Psoas muscle (tissue), 8 donors: ENCODE results near the gene PYGM. TPM values are rescaled to one million over a fixed set of nuclear protein-coding genes. Genes with fewer than 3 reads are reported as not detected.

Experiments
- ATAC-seq, 4 donors: fragments of 200-7000 bp; cut with Tn5 transposase; one replicate each; pipeline ENCODE4 v1.9.1; 2020; ENCODE audit warnings: moderate library complexity in 3 of 4, mild to moderate bottlenecking in 2 of 4
- DNase-seq, 2 donors: peaks; one replicate each; pipeline ENCODE4 v3.0.0-alpha.2; 2020
- H3K27ac ChIP-seq: fragments of 200-600 bp; one replicate; pipeline ENCODE4 v1.8.0; 2022
- H3K27me3 ChIP-seq, 3 donors: fragments of 200-600 bp in 1 of 3; one replicate each; pipeline versions ENCODE4 v1.6.1 to v1.8.0; 2013 to 2022; ENCODE audit warnings: low read length in 2 of 3, mild to moderate bottlenecking in 2 of 3, moderate library complexity in 1 of 3; ENCODE audit not compliant: insufficient read depth in 3 of 3
- H3K36me3 ChIP-seq, 2 donors: fragments of 200-600 bp in 1 of 2; one replicate each; pipeline versions ENCODE4 v1.6.1 to v1.8.0; 2013 to 2022; ENCODE audit warnings: low read depth in 1 of 2, mild to moderate bottlenecking in 1 of 2, moderate library complexity in 1 of 2; ENCODE audit not compliant: insufficient read depth in 1 of 2
- H3K4me1 ChIP-seq: fragments of 200-600 bp; one replicate; pipeline ENCODE4 v1.8.0; 2022
- H3K4me3 ChIP-seq: fragments of 200-600 bp; one replicate; pipeline ENCODE4 v1.8.0; 2022; ENCODE audit warnings: mild to moderate bottlenecking
- H3K9me3 ChIP-seq: fragments of 200-600 bp; one replicate; pipeline ENCODE4 v1.8.0; 2022
- WGBS, 3 donors: extraction: QIAGEN DNeasy Blood & Tissue Kit; methylation state at CpG; one replicate each; pipeline versions ENCODE4 v1.1.6 to v1.1.7; 2013; 5-methylcytosine and 5-hydroxymethylcytosine counted together
- intact Hi-C, 2 donors: fragments of 100-400 bp; cut with DNase I; formaldehyde crosslinking; loops; one replicate each; pipeline versions ENCODE4 v1.11.0 to v1.14.2; 2022
- polyA plus RNA-seq, 3 donors: library from polyadenylated mRNA; stranded (reverse); fragments of 200-250 nt; gene quantifications; one replicate each; pipeline ENCODE4 v1.2.3, GENCODE V29; 2013
- total RNA-seq, 4 donors: library from RNA; stranded (reverse); fragmentation: NEBNext Ultra II Directional in 2 of 4; extraction: Animal tissue kit (Norgen Biotek cat#: 25700) in 2 of 4; gene quantifications; one replicate each; pipeline versions ENCODE4 v1.2.1 to v1.2.4, GENCODE V29; 2021 to 2023
- TF ChIP-seq, protein P1 (sequence below): fragments of 200-600 bp; IDR thresholded peaks from one replicate; pipeline ENCODE4 v1.8.0; 2022; ENCODE audit warnings: antibody characterized with exemption
- donor health status: healthy with polysubstance abuse.
- donor health status: DM: no; HTN: no; CAD: no; lungs with moderate emphysema.
- donor health status: Bipolar disorder and iron deficiency.
- donor health status: healthy.
- donor health status: DM: yes; HTN: yes; CAD: no.
- donor health status: DM: no; HTN: no; CAD: no.
- donor health status: DM: no; HTN: no; CAD: no.
- donor health status: DM: yes; HTN: yes; CAD: no.

The PYGM gene
- total and polyA plus RNA-seq, 7 donors = 511 to 2,203 (median 1,729) TPM

DNA sequence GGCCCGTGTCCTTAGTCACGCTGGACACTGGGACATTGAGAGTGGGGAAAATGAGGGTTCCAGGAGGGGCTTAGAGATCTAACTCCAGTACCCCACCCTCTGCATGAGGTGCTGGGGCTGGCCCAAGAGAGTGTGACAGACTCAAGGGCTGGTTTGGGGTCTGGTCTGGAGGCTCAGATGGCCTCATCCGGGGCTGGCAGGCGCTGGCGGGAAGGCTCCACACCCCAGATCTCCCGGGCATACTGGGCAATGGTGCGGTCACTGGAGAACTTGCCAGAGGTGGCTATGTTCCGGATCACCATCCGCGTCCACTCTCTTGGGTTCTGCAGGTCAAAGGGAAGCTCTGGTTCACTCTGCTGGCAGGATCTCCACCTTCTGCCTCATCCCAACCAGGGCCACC, 13.3 kb downstream of the PYGM start:
- WGBS, 3 donors = 21 to 34% (median 28%) methylated on average over 10 of the region's 10 CpGs
- H3K36me3 ChIP-seq = peaks cover 0 to 49% of the 10 kb centered on the region in 2 donors
- intact Hi-C loops = no loop called here
- TF ChIP-seq, protein P1, sequence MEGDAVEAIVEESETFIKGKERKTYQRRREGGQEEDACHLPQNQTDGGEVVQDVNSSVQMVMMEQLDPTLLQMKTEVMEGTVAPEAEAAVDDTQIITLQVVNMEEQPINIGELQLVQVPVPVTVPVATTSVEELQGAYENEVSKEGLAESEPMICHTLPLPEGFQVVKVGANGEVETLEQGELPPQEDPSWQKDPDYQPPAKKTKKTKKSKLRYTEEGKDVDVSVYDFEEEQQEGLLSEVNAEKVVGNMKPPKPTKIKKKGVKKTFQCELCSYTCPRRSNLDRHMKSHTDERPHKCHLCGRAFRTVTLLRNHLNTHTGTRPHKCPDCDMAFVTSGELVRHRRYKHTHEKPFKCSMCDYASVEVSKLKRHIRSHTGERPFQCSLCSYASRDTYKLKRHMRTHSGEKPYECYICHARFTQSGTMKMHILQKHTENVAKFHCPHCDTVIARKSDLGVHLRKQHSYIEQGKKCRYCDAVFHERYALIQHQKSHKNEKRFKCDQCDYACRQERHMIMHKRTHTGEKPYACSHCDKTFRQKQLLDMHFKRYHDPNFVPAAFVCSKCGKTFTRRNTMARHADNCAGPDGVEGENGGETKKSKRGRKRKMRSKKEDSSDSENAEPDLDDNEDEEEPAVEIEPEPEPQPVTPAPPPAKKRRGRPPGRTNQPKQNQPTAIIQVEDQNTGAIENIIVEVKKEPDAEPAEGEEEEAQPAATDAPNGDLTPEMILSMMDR = no peak
- peak overlapping the region; percentile 76 for H3K4me3 ChIP-seq
- H3K27me3 ChIP-seq = no peaks in the 10 kb centered on the region
- peak overlapping the region; percentile 82 for H3K27ac ChIP-seq
- H3K4me1 ChIP-seq = peaks cover 44% of the 10 kb centered on the region
- H3K9me3 ChIP-seq = no peaks in the 10 kb centered on the region
- peak in 2 of 4 donors; percentile 7 to 11 for ATAC-seq
- DNase-seq = peak in 1 of 2 donors; percentile 67

DNA sequence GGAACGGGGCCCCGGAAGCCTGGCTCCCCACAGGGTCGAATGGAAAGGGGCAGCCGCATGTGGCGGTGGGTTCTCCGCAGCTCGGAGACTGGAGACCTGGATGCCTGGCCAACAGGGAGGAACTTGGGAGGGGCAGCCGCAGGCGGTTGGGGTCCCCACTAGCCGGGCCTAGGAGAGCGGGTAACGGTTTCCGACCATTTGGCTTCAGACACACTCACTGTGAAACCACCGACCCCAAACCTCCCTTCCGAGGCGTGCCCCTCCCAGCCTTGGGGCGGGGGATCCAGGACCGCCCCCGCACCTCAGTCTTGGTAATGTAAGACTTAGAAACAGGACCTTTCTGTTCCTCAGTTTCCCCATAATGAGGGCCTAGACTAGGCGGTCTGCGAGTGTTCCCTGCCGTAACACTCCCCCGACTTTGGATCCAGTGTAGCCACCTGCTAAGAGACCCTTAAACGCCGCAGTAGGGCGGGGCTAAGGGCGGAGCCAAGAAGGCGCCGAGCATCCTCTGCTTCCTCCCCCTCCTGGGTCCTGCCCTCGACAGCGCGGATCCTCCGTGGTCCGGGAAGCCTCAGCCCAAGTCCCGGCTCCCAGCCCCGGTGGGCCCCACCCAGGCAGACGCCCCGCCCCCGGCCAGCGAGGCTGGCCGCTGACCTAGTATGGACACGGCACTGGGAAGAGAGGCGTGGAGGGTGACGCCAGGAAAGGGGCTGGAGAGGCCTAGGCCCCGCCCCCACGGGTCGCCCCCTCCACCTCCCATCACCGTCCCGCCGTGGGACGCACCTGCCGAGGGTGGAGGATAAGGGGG, 14.0 kb downstream of the PYGM start:
- Histone ChIP-seq H3K4me3 (peak overlapping the region; percentile 76), H3K36me3 (peaks cover 0 to 42% of the 10 kb centered on the region in 2 donors), H3K4me1 (peaks cover 44% of the 10 kb centered on the region), H3K27me3 (no peaks in the 10 kb centered on the region), H3K27ac (peak overlapping the region; percentile 82), H3K9me3 (no peaks in the 10 kb centered on the region)
- intact Hi-C loops = no loop called here
- DNase-seq (peak; percentile 85 to 93), ATAC-seq (peak; percentile 50 to 60 (median 58))
- 0 to 3% (median 1%) methylated on average over 45 to 52 of the region's 52 CpGs for WGBS, 3 donors
- TF ChIP-seq, protein P1 = no peak

DNA sequence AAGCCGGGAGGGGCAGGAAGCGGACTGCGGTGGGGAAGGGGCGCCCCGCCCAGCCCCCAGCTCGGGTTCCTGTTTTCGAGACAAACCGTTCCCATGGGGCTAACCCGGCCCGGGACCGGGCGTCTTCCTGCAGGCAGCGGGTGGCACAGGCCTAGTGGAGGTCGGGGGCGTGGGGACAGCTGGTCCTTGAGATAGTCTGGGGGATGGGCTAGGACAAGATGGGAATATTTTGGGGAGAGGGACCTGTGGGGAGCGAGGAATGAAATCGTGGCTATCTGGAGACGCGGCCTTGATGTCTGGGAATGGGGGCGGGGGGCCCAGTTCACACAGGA, 14.6 kb downstream of the PYGM start:
- intact Hi-C loops = no loop called here
- H3K4me1 ChIP-seq = peaks cover 44% of the 10 kb centered on the region

DNA sequence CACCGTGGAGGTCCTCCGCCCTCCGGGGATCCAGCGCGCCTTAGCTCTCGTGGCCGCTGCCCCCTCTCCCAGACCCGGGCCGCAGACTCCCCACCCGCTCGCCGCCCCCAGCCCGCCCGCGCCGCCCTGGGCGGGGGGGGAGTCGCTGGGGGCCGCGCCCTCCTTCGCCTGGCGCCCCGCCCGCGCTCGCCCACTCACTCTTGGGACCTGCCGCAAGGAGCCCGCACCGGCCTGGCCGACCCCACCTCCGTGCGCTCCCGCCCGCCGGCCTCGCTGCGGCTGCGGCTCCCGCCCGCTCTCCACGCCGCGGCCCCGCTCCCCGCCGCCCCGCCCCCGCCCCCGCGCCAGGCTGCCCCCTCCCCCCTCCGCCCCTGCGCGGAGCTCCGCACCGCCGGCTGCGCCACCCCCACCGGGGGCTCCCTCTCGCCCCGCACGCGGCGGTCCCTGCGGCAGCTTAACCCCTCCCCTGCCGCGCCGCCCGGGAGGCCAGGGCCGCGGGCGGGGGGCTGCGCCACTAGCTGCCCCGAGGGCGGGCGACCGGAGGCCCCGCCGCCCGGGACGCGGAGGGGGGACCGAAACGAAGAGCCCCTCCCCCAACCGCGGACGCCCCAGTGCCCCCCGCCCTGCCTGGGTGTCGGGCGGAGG, 15.1 kb downstream of the PYGM start:
- peaks cover 44% of the 10 kb centered on the region for H3K4me1 ChIP-seq
- DNase-seq (peak in 1 of 2 donors; percentile 65), ATAC-seq (no peak)
- peak overlapping the region; percentile 82 for H3K27ac ChIP-seq
- TF ChIP-seq, protein P1 = no peak
- H3K9me3 ChIP-seq = no peaks in the 10 kb centered on the region
- H3K27me3 ChIP-seq = no peaks in the 10 kb centered on the region
- peak overlapping the region; percentile 76 for H3K4me3 ChIP-seq
- intact Hi-C loops = loop anchor here in 1 of 2 donors (5.0 kb wide), 1 partner anchor 57 kb away; no protein-coding TSS in a partner anchor
- WGBS, 3 donors = 1 to 2% (median 1%) methylated on average over 22 to 85 of the region's 89 CpGs
- peaks cover 0 to 31% of the 10 kb centered on the region in 2 donors for H3K36me3 ChIP-seq

More for the DNA sequence above, 14.6 kb downstream of the PYGM start:
- ATAC-seq (no peak), DNase-seq (peak; percentile 80 to 89)
- 1 to 3% (median 1%) methylated on average over 16 to 20 of the region's 20 CpGs for WGBS, 3 donors
- Histone ChIP-seq H3K27ac (peak overlapping the region; percentile 82), H3K36me3 (peaks cover 0 to 36% of the 10 kb centered on the region in 2 donors), H3K4me3 (peak overlapping the region; percentile 76), H3K27me3 (no peaks in the 10 kb centered on the region), H3K9me3 (no peaks in the 10 kb centered on the region)
- TF ChIP-seq, protein P1 = no peak
